HCT116 (cell line): Measurements from ENCODE around the gene CYP2C19.

Experiments
- CEBPB ChIP-seq: IDR thresholded peaks from 2 replicates; pipeline ENCODE4 v1.6.1; 2012; ENCODE audit warnings: low read depth
- CTCF ChIP-seq, 3 experiments: fragments of 200-600 bp in 1 of 3; sonication (generic) in 1 of 3; IDR thresholded peaks in 2 of 3; conservative IDR thresholded peaks in 1 of 3; 2 replicates each; pipeline ENCODE4 v1.5.1; 2012 to 2017; ENCODE audit warnings: low read depth in 2 of 3, low read length in 2 of 3, antibody characterized with exemption in 1 of 3, borderline replicate concordance in 1 of 3, control low read depth in 1 of 3, mild to moderate bottlenecking in 1 of 3, mixed read lengths in 1 of 3, mixed run types in 1 of 3, moderate library complexity in 1 of 3; ENCODE audit not compliant: insufficient read depth in 1 of 3
- MAX ChIP-seq: IDR thresholded peaks from 2 replicates; pipeline ENCODE4 v1.6.1; 2012
- POLR2A ChIP-seq: IDR thresholded peaks from 2 replicates; pipeline ENCODE4 v1.7.0; 2011; ENCODE audit warnings: borderline replicate concordance; ENCODE audit not compliant: insufficient read depth, insufficient read length; ENCODE audit errors: extremely low read depth
- RAD21 ChIP-seq: IDR thresholded peaks from 2 replicates; pipeline ENCODE4 v1.6.1; 2012; ENCODE audit warnings: low read depth, mild to moderate bottlenecking
- YY1 ChIP-seq: IDR thresholded peaks from 2 replicates; pipeline ENCODE4 v1.6.1; 2011; ENCODE audit warnings: low read length, low read depth, moderate library complexity, mild to moderate bottlenecking; ENCODE audit not compliant: insufficient replicate concordance; ENCODE audit errors: extremely low read depth
- ZBTB33 ChIP-seq: IDR thresholded peaks from 2 replicates; pipeline ENCODE4 v1.6.1; 2011; ENCODE audit warnings: mild to moderate bottlenecking, low read length, moderate library complexity; ENCODE audit not compliant: insufficient replicate concordance; ENCODE audit errors: extremely low read depth
- ZNF274 ChIP-seq: fragments of 200-500 bp; sonication (Bioruptor generic); IDR thresholded peaks from 2 replicates; pipeline ENCODE4 v1.6.1; 2014; ENCODE audit warnings: mild to moderate bottlenecking, low read depth, low read length, inconsistent platforms

- TF ChIP-seq CTCF (IDR thresholded peaks at IDR 0.05 in 2 of 3, conservative IDR thresholded peaks at IDR 0.05 in 1 of 3; ENCODE audit: borderline replicate concordance in 1 of 3, insufficient read depth in 1 of 3, low read depth in 2 of 3, low read length in 2 of 3) (no peak), ZBTB33 (no peak), POLR2A (no peak), ZNF274 (no peak), YY1 (no peak), MAX (no peak), CEBPB (no peak), RAD21 (no peak)
Measured at GRCh38 chr10:94851263-94851662, 88.8 kb downstream of the CYP2C19 start.
